COLO668 (cell line): ENCODE measurements around the gene MVB12B.

Experiments used
- DNase-seq: peaks from one replicate; lab custom pipeline; 2025; ENCODE audit not compliant: unreplicated experiment; lab: John Stamatoyannopoulos, UW

MVB12B gene

GRCh38 chr9:126500600-126501382, 174.2 kb downstream of the MVB12B start:
- DNase-seq = peak; percentile 52

- no peak for DNase-seq
These were observed 175.0 kb downstream of the MVB12B start for GRCh38 chr9:126501383-126502331.

GRCh38 chr9:126502417-126503332, 176.0 kb downstream of the MVB12B start:
- no peak for DNase-seq

GRCh38 chr9:126503333-126504085, 176.9 kb downstream of the MVB12B start:
- DNase-seq = no peak

GRCh38 chr9:126504086-126504976, 177.7 kb downstream of the MVB12B start:
- no peak for DNase-seq

- no peak for DNase-seq
These were observed 178.4 kb downstream of the MVB12B start for GRCh38 chr9:126504977-126505455.

GRCh38 chr9:126505697-126506346, 179.2 kb downstream of the MVB12B start:
- DNase-seq = no peak

GRCh38 chr9:126506361-126507317, 180.0 kb downstream of the MVB12B start:
- no peak for DNase-seq

- no peak for DNase-seq
These were observed 180.9 kb downstream of the MVB12B start for GRCh38 chr9:126507318-126508109.

- no peak for DNase-seq
These were observed 181.6 kb downstream of the MVB12B start for GRCh38 chr9:126508171-126508591.

GRCh38 chr9:126508928-126509327, 182.3 kb downstream of the MVB12B start:
- no peak for DNase-seq

- DNase-seq = no peak
These were observed 183.1 kb downstream of the MVB12B start for GRCh38 chr9:126509718-126510117.

- no peak for DNase-seq
These were observed 183.9 kb downstream of the MVB12B start for GRCh38 chr9:126510564-126510963.

GRCh38 chr9:126511411-126511810, 184.8 kb downstream of the MVB12B start:
- no peak for DNase-seq

- no peak for DNase-seq
These were observed 186.8 kb downstream of the MVB12B start for GRCh38 chr9:126513159-126514036.
